Measurements from ENCODE around the gene TLK2. TPM values are rescaled to one million over a fixed set of nuclear protein-coding genes. Genes with fewer than 3 reads are reported as not detected.

The TLK2 gene
- polyA plus RNA-seq, 1 of the 3 experiments (the other 2 are of a cell fraction) = 51.9 TPM

DNA sequence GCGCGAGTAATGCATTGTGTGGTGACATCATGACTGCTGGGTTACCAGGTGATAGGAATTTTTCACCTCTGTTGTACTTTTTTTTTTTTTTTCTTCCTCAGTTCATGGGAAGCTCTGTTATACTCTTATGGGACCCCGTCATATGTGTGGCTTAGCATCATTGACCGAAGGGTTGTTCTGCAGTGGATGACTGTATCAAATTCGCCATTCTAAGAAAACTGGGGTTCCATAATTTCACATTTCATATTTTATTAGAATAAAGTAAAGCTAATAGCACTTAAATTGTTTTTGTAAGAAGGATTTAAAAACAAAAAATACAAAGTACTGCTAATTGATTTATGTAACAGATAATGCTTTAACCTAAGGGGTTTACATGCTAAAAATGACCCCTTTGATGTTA, 116.9 kb downstream of the TLK2 start:
- no peak overlapping the region for H3K27ac ChIP-seq (ENCODE audit: low read depth in 2 of 2, low read length in 1 of 2)
- H3K9me2 ChIP-seq = no peaks in the 10 kb centered on the region
- ChIA-PET CTCF (interaction anchor here (0.9 to 1.5 kb wide), 2 partner anchors 16 to 43 kb away, joined by 3 read pairs; no protein-coding TSS in a partner anchor), POLR2A (no interaction called here)
- peaks cover 15% of the 10 kb centered on the region for H3F3A ChIP-seq (replicated peaks; ENCODE audit: insufficient read depth)
- H3K4me2 ChIP-seq = no peak overlapping the region
- H3K4me3 ChIP-seq (ENCODE audit: low read depth in 2 of 2, low read length in 1 of 2) = no peak overlapping the region
- H2AFZ ChIP-seq (ENCODE audit: low read depth) = no peak overlapping the region
- H3K4me1 ChIP-seq (ENCODE audit: control insufficient read depth in 1 of 2, insufficient read depth in 2 of 2, low read depth in 1 of 2, low read length in 1 of 2) = no peaks in the 10 kb centered on the region; a peak in 1 of 4 replicates
- no peak for DNase-seq
- TF ChIP-seq USF2 (IDR thresholded peaks at IDR 0.05; ENCODE audit: borderline replicate concordance, low read depth, low read length) (no peak), NFIC (IDR thresholded peaks at IDR 0.05; ENCODE audit: borderline replicate concordance) (no peak), IRF3 (IDR thresholded peaks at IDR 0.05; ENCODE audit: low read depth, low read length) (no peak), GATA2 (CRISPR knock-in tag; IDR thresholded peaks at IDR 0.05) (no peak), POLR2AphosphoS5 (IDR thresholded peaks at IDR 0.05; ENCODE audit: low read depth, low read length) (no peak), RAD21 (IDR thresholded peaks at IDR 0.05; ENCODE audit: low read length) (no peak), RXRA (IDR thresholded peaks at IDR 0.05; ENCODE audit: borderline replicate concordance, low read depth) (no peak), JUND (IDR thresholded peaks at IDR 0.05) (no peak)
- peaks cover 39 to 65% of the 10 kb centered on the region in 2 experiments for H3K36me3 ChIP-seq (replicated peaks in 1 of 2; ENCODE audit: control insufficient read depth in 1 of 2, insufficient read depth in 2 of 2, low read length in 1 of 2)
- H3K9ac ChIP-seq = no peak overlapping the region
- H3K27me3 ChIP-seq (ENCODE audit: insufficient read depth) = no peaks in the 10 kb centered on the region
- H4K20me1 ChIP-seq (ENCODE audit: insufficient read depth) = no peaks in the 10 kb centered on the region
- peaks cover 23% of the 10 kb centered on the region for H3K79me2 ChIP-seq (ENCODE audit: insufficient read depth)
- 95% methylated on average over 5 of the region's 5 CpGs for WGBS (ENCODE audit: low lambda C conversion rate)
- 0 out of 2 replicates have a peak, but pooled peaks cover 3% of the 10 kb centered on the region for H3K9me3 ChIP-seq

DNA sequence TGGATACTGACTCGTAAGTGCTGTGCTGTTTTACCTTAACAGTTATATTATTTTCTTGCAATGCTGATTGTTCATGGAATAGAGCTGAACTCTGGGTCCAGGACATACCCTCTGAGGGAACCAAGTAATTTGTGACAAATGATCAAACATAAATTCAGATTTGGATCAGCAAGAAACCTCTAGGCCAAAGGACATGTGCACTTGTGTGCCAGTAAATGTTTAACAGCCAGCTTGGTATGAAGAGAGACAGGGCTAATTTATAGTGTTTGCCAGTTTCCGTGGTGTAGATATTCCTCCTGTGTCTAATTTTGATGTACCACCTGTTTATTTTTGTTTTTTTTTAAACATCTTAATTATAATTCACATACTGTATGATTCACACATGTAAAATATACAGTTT, 118.0 kb downstream of the TLK2 start:
- Histone ChIP-seq H3K9me3 (0 out of 2 replicates have a peak, but pooled peaks cover 3% of the 10 kb centered on the region), H3K4me1 (ENCODE audit: control insufficient read depth in 1 of 2, insufficient read depth in 2 of 2, low read depth in 1 of 2, low read length in 1 of 2) (no peaks in the 10 kb centered on the region; a peak in 1 of 4 replicates), H3K79me2 (ENCODE audit: insufficient read depth) (peaks cover 28% of the 10 kb centered on the region), H3F3A (replicated peaks; ENCODE audit: insufficient read depth) (peaks cover 11% of the 10 kb centered on the region), H3K9me2 (no peaks in the 10 kb centered on the region), H3K27ac (ENCODE audit: low read depth in 2 of 2, low read length in 1 of 2) (no peak overlapping the region), H3K9ac (no peak overlapping the region), H2AFZ (ENCODE audit: low read depth) (no peak overlapping the region), H4K20me1 (ENCODE audit: insufficient read depth) (no peaks in the 10 kb centered on the region), H3K27me3 (ENCODE audit: insufficient read depth) (no peaks in the 10 kb centered on the region), H3K36me3 (replicated peaks in 1 of 2; ENCODE audit: control insufficient read depth in 1 of 2, insufficient read depth in 2 of 2, low read length in 1 of 2) (peaks cover 51 to 70% of the 10 kb centered on the region in 2 experiments), H3K4me3 (ENCODE audit: low read depth in 2 of 2, low read length in 1 of 2) (no peak overlapping the region), H3K4me2 (no peak overlapping the region)
- TF ChIP-seq SMC3 (IDR thresholded peaks at IDR 0.05; ENCODE audit: low read depth, low read length) (no peak), RFX5 (IDR thresholded peaks at IDR 0.05; ENCODE audit: low read length) (no peak), CTCF (IDR thresholded peaks at IDR 0.05) (no peak), SIN3A (IDR thresholded peaks at IDR 0.05; ENCODE audit: borderline replicate concordance, low read depth, low read length) (no peak), MEF2A (IDR thresholded peaks at IDR 0.05; ENCODE audit: borderline replicate concordance, low read depth) (no peak), CHD2 (IDR thresholded peaks at IDR 0.05; ENCODE audit: low read length, partially characterized antibody) (no peak), MXI1 (IDR thresholded peaks at IDR 0.05; ENCODE audit: low read depth, low read length) (no peak), USF2 (IDR thresholded peaks at IDR 0.05; ENCODE audit: borderline replicate concordance, low read depth, low read length) (no peak), TEAD4 (IDR thresholded peaks at IDR 0.05; ENCODE audit: borderline replicate concordance, insufficient read depth) (no peak), FOXJ3 (CRISPR knock-in tag; IDR thresholded peaks at IDR 0.05) (no peak), GABPA (IDR thresholded peaks at IDR 0.05; ENCODE audit: low read depth) (no peak), NRF1 (IDR thresholded peaks at IDR 0.05; ENCODE audit: low read depth, low read length) (no peak)
- WGBS (ENCODE audit: low lambda C conversion rate) = 100% methylated on average over 2 of the region's 2 CpGs
- CTCF ChIA-PET = interaction anchor here (0.8 to 1.5 kb wide), 2 partner anchors 11 to 44 kb away, joined by 3 read pairs; no protein-coding TSS in a partner anchor
- DNase-seq = no peak
- POLR2A ChIA-PET = no interaction called here

All from SK-N-SH (cell line).